ENCODE results near the gene FAM81B. TPM values are rescaled to one million over a fixed set of nuclear protein-coding genes. Genes with fewer than 3 reads are reported as not detected.
"Not testable (repeated sequence)": the region's sequence is repeated elsewhere in the genome, so short reads cannot be mapped to it uniquely, and the experiment has no call there.

Gene FAM81B, protein sequence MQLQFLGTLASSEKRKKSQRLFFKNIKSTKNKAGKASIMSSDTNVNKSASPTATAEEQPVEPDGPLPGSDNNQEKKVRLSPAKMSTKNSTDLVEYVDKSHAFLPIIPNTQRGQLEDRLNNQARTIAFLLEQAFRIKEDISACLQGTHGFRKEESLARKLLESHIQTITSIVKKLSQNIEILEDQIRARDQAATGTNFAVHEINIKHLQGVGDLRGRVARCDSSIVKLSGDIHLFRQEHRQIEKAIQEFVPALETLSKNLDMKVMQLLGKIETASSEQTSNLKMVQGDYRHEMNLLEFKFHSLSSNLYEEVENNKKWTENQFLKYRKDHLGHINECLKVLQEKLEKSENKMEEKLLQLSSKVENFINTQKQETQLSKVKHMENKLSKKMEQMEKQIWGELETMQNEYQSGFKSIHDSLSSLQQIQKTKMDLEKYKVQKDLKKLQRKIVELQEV
- not detected for total RNA-seq

DNA sequence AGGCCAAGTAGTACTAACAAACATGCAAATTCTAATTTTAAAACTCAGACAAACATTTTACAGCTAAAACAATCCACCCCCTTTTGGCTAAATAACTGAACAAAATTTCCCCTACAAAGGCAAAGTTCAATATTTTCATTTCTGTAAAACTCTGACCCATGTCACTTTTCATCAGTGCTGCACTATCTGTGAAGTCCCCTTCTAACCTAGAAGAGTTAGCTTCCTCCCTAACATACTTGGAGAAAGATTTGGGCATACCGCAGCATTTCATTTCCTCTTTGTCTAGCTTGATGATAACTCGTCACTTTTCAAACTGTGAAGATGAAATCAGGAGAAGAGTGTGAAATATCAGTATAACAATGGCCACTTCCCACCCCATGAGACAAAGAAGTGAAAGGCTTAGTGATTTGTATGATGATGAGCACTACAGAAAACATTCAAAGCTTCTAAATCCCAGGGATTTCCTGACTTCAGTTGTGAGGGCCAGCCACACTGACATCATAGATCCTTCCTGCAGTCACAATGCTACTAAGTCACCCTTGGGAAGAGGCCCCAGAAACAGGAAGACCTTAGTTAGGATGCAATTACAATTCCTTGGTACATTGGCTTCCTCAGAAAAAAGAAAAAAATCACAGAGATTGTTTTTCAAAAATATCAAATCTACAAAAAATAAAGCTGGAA, at the start of gene FAM81B:
FAM81B (plus strand) TSS at position 555 of the 681 bp plus-strand sequence; CDS start at position 579, 24 bp downstream.
- Mint-ChIP-seq H3K27ac (no peak within 1 kb of the TSS), H3K27me3 (ENCODE audit: low read depth) (peaks cover 15% of the 10 kb centered on the region), H3K9me3 (peaks cover 3% of the 10 kb centered on the region), H3K4me1 (ENCODE audit: low read depth) (no peaks in the 10 kb centered on the region), H3K36me3 (ENCODE audit: low read depth) (no peaks in the 10 kb centered on the region), H3K4me3 (no peak within 1 kb of the TSS)
- CTCF ChIA-PET = interaction anchor here (0.6 kb wide), 1 partner anchor 11 kb away, joined by 4 read pairs; no protein-coding TSS in a partner anchor
- intact Hi-C loops (cut with micrococcal nuclease) = no loop called here
- DNase-seq = no peak

DNA sequence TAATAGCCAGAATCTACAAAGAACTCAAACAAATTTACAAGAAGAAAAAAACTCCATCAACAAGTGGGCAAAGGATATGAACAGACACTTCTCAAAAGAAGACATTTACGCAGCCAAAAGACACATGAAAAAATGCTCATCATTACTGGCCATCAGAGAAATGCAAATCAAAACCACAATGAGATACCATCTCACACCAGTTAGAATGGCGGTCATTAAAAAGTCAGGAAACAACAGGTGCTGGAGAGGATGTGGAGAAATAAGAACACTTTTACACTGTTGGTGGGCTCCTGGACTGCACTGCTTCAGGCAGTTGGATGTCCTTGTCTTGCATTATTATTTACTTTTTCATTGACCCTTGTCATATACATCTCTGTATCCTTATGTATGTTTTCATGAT, 49.7 kb upstream of the FAM81B start:
- H3K9me3 Mint-ChIP-seq; DNase-seq; H3K4me3 Mint-ChIP-seq; CTCF ChIA-PET; intact Hi-C loops (cut with micrococcal nuclease); H3K27me3 Mint-ChIP-seq (ENCODE audit: low read depth); H3K27ac Mint-ChIP-seq; H3K36me3 Mint-ChIP-seq (ENCODE audit: low read depth); H3K4me1 Mint-ChIP-seq (ENCODE audit: low read depth): not testable (repeated sequence)

DNA sequence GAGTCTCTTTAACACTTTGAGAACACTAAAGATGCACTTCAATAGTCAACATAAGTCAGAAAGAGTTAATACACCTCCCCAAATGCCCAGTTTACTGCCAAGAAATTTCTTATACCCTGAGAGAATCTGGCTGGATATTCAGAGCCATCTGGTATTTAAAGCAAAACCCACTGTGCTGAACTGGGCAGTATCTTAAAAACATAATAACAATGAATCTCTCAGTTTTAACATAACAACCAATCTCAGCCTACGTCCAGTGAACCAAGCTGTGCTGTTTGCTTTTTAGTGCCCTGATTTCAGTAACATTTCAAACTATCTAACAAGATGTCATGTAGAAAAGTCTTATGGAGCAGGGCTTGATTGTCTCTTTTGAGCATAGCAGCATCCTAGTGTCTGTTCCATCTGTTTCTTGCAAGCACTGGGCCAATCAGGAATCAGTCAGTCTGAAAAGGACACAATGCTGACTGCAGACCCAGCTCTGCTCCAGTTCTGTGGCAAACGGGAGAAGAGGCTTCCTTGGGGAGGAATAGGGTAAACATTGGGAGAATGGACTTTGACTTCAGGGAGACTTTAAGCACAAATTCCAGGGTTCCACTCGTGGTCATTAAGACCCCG, 43.6 kb upstream of the FAM81B start:
- Mint-ChIP-seq H3K9me3 (peaks cover 2% of the 10 kb centered on the region), H3K36me3 (ENCODE audit: low read depth) (no peaks in the 10 kb centered on the region), H3K27me3 (ENCODE audit: low read depth) (no peaks in the 10 kb centered on the region), H3K4me1 (ENCODE audit: low read depth) (no peaks in the 10 kb centered on the region), H3K27ac (no peak overlapping the region), H3K4me3 (no peak overlapping the region)
- CTCF ChIA-PET = no interaction called here
- no peak for DNase-seq
- intact Hi-C loops (cut with micrococcal nuclease) = no loop called here

- no peaks in the 10 kb centered on the region for H3K4me1 Mint-ChIP-seq (ENCODE audit: low read depth)
- intact Hi-C loops (cut with micrococcal nuclease) = no loop called here
- peaks cover 2% of the 10 kb centered on the region for H3K9me3 Mint-ChIP-seq
- CTCF ChIA-PET = interaction anchor here (0.7 kb wide), 1 partner anchor 34 kb away, joined by 3 read pairs; no protein-coding TSS in a partner anchor
- no peaks in the 10 kb centered on the region for H3K27me3 Mint-ChIP-seq (ENCODE audit: low read depth)
- no peak overlapping the region for H3K4me3 Mint-ChIP-seq
- H3K36me3 Mint-ChIP-seq (ENCODE audit: low read depth) = no peaks in the 10 kb centered on the region
- DNase-seq = no peak
- no peak overlapping the region for H3K27ac Mint-ChIP-seq
Observed at GRCh38 chr5:95350631-95351030, 40.5 kb upstream of the FAM81B start.

DNA sequence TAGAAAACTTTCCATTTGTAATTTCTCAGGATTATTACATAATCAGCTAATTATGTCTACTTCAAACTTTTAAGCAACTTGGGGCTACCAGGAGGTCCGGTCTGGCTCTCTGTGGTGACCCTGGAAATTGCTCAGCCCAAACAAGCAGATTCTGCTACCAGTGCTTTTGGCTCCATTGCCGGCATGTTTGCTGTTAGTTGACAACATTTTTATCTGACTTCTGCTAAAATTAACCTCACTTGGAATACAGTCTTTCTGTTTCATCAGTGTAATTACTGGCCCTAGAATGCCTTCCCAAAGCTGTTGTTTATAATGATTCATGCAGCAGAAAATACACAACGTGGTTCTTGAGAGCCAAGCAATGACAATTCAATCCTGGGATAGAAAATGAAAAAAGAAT, 38.5 kb upstream of the FAM81B start:
- no peak overlapping the region for H3K4me3 Mint-ChIP-seq
- H3K36me3 Mint-ChIP-seq (ENCODE audit: low read depth) = no peaks in the 10 kb centered on the region
- no peak overlapping the region for H3K27ac Mint-ChIP-seq
- intact Hi-C loops (cut with micrococcal nuclease) = no loop called here
- no peaks in the 10 kb centered on the region for H3K4me1 Mint-ChIP-seq (ENCODE audit: low read depth)
- CTCF ChIA-PET = interaction anchor here (1.3 kb wide), 1 partner anchor 385 kb away, joined by 3 read pairs; no protein-coding TSS in a partner anchor
- H3K9me3 Mint-ChIP-seq = peaks cover 2% of the 10 kb centered on the region
- peaks cover 5% of the 10 kb centered on the region for H3K27me3 Mint-ChIP-seq (ENCODE audit: low read depth)
- DNase-seq = no peak

DNA sequence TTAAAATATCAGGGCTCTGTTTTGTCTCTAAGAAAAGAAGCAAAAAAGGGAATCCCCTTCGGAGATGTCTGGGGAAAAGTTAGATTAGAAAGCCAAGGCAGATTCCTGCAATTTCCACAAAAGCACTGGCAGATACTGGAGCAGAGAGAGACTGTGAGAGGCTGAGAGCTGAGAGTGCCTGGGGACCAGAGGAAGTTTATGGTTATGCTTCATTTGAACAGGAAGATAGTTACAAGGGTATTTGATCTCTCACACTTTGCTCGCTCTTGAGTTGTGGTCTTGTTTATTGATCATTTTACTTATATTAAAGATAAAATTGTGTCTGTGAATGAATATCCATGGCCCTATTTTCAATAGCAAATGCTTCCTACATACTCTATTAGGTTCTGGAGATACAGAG, 32.8 kb upstream of the FAM81B start:
- Mint-ChIP-seq H3K27me3 (ENCODE audit: low read depth) (peaks cover 5% of the 10 kb centered on the region), H3K9me3 (peaks cover 1% of the 10 kb centered on the region), H3K4me1 (ENCODE audit: low read depth) (no peaks in the 10 kb centered on the region), H3K4me3 (no peak overlapping the region), H3K27ac (no peak overlapping the region), H3K36me3 (ENCODE audit: low read depth) (no peaks in the 10 kb centered on the region)
- intact Hi-C loops (cut with micrococcal nuclease) = no loop called here
- CTCF ChIA-PET = no interaction called here
- DNase-seq = no peak

GRCh38 chr5:95358848-95359247, 32.3 kb upstream of the FAM81B start:
- H3K9me3 Mint-ChIP-seq = peaks cover 6% of the 10 kb centered on the region
- no peak overlapping the region for H3K27ac Mint-ChIP-seq
- H3K27me3 Mint-ChIP-seq (ENCODE audit: low read depth) = peaks cover 5% of the 10 kb centered on the region
- no peaks in the 10 kb centered on the region for H3K4me1 Mint-ChIP-seq (ENCODE audit: low read depth)
- no peak for DNase-seq
- no peak overlapping the region for H3K4me3 Mint-ChIP-seq
- intact Hi-C loops (cut with micrococcal nuclease) = no loop called here
- CTCF ChIA-PET = no interaction called here
- H3K36me3 Mint-ChIP-seq (ENCODE audit: low read depth) = no peaks in the 10 kb centered on the region

GRCh38 chr5:95360667-95361066, 30.5 kb upstream of the FAM81B start:
- H3K36me3 Mint-ChIP-seq (ENCODE audit: low read depth); DNase-seq; intact Hi-C loops (cut with micrococcal nuclease); H3K27ac Mint-ChIP-seq; H3K27me3 Mint-ChIP-seq (ENCODE audit: low read depth); H3K9me3 Mint-ChIP-seq; H3K4me3 Mint-ChIP-seq; CTCF ChIA-PET; H3K4me1 Mint-ChIP-seq (ENCODE audit: low read depth): not testable (repeated sequence)

- Mint-ChIP-seq H3K4me3 (no peak overlapping the region), H3K27me3 (ENCODE audit: low read depth) (peaks cover 12% of the 10 kb centered on the region), H3K4me1 (ENCODE audit: low read depth) (no peaks in the 10 kb centered on the region), H3K27ac (no peak overlapping the region), H3K36me3 (ENCODE audit: low read depth) (no peaks in the 10 kb centered on the region), H3K9me3 (peaks cover 10% of the 10 kb centered on the region)
- CTCF ChIA-PET = no interaction called here
- no peak for DNase-seq
- intact Hi-C loops (cut with micrococcal nuclease) = no loop called here
Observed at GRCh38 chr5:95365302-95366095, 25.7 kb upstream of the FAM81B start.

DNA sequence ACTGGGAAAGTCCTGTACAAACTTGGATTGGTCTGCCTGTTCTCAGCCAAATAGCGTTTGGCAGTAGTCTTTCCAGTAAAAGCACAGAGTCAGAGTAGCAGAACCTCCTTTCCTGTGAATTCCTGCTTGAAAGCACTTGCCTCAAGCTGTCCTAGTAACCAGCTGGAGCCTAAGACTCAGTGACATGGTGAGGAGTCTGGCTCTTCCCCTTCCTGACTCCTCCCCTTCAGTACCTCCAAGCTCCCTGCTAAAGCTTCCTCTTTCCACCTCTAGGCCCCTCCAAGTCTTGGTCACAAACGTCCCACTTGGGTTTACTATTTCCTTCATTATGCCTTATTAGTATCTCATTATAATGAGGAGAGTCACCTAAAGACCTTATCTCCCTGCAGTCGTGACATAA, 21.4 kb upstream of the FAM81B start:
- Mint-ChIP-seq H3K27ac (no peak overlapping the region), H3K4me3 (no peak overlapping the region), H3K9me3 (peaks cover 2% of the 10 kb centered on the region), H3K4me1 (ENCODE audit: low read depth) (no peaks in the 10 kb centered on the region), H3K27me3 (ENCODE audit: low read depth) (peaks cover 13% of the 10 kb centered on the region), H3K36me3 (ENCODE audit: low read depth) (no peaks in the 10 kb centered on the region)
- intact Hi-C loops (cut with micrococcal nuclease) = no loop called here
- CTCF ChIA-PET = no interaction called here
- DNase-seq = no peak

DNA sequence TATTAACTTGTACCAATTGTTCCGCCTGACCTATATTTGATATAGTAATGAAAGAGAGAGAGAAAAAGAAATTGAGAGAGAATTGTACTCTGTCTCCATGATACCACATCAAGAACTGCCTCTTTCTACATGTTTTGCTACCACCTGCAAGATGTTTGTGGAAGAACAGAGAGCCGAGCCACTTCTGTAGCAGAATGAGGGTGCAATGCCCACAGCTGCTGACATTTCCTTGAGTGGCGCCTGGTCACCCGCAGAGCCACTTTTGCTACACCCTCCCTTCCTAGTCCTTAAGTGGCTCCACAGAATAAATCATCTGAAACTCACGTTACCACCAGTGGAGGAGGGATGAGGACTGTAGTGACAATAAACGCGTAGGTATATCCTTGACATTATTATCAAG, 17.1 kb upstream of the FAM81B start:
- Mint-ChIP-seq H3K27ac (no peak overlapping the region), H3K9me3 (no peaks in the 10 kb centered on the region), H3K4me1 (ENCODE audit: low read depth) (no peaks in the 10 kb centered on the region), H3K27me3 (ENCODE audit: low read depth) (peaks cover 7% of the 10 kb centered on the region), H3K36me3 (ENCODE audit: low read depth) (no peaks in the 10 kb centered on the region), H3K4me3 (no peak overlapping the region)
- intact Hi-C loops (cut with micrococcal nuclease) = no loop called here
- CTCF ChIA-PET = no interaction called here
- no peak for DNase-seq

DNA sequence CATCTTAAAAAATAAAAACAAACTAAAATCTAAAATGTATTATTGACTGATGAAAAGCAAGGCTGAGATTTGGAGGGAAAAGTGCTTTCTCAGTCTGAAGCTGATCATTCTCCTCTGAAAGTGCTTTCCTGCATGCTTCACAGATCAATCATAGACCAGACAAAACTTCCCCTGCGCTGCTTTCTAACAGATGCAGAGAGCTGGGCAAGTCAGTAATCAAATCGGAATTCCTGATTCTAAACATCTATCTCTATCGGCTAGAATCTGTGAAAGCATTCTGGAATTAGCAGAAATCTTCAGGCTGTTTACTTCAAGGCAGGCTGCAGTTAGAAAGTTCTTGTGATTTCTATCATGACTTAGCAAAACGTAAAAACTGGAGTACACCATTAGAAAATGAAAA, 15.6 kb upstream of the FAM81B start:
- Mint-ChIP-seq H3K4me1 (ENCODE audit: low read depth) (peaks cover 7% of the 10 kb centered on the region), H3K9me3 (no peaks in the 10 kb centered on the region), H3K36me3 (ENCODE audit: low read depth) (no peaks in the 10 kb centered on the region), H3K27me3 (ENCODE audit: low read depth) (peaks cover 2% of the 10 kb centered on the region), H3K27ac (no peak overlapping the region), H3K4me3 (no peak overlapping the region)
- CTCF ChIA-PET = no interaction called here
- no peak for DNase-seq
- intact Hi-C loops (cut with micrococcal nuclease) = no loop called here
